ENCODE measurements around the gene EYS. TPM values are rescaled to one million over a fixed set of nuclear protein-coding genes. Genes with fewer than 3 reads are reported as not detected.

EYS gene
- total and polyA plus RNA-seq, 2 of the 8 experiments (the other 6 are each of a cell fraction or from before 2014, with no cell fraction given): 0.05 to 0.13 TPM

GRCh38 chr6:64860203-64860602 is 846.8 kb downstream of the EYS start:
- Histone ChIP-seq H3K4me2 (ENCODE audit: insufficient read depth in 1 of 2, low read depth in 2 of 2, low read length in 2 of 2) (no peak overlapping the region), H3K9ac (replicated peaks in 1 of 4; ENCODE audit: extremely low read depth in 1 of 4, low read depth in 3 of 4, low read length in 3 of 4) (no peak overlapping the region), H2BK15ac (ENCODE audit: low read length) (no peak overlapping the region), H3K4me1 (replicated peaks in 1 of 4; ENCODE audit: control insufficient read depth in 3 of 4, insufficient read depth in 4 of 4, low read length in 3 of 4) (no peaks in the 10 kb centered on the region), H2BK12ac (ENCODE audit: low read depth, low read length) (no peak overlapping the region), H3K27ac (ENCODE audit: low read depth, low read length) (no peak overlapping the region), H3K56ac (replicated peaks; ENCODE audit: insufficient read length, low read depth, low read length) (no peak overlapping the region), H2BK5ac (ENCODE audit: low read depth, low read length) (no peak overlapping the region), H2BK20ac (ENCODE audit: low read length) (no peak overlapping the region), H3K4ac (replicated peaks; ENCODE audit: insufficient read length, low read depth, low read length) (no peak overlapping the region), H3K9me3 (ENCODE audit: insufficient read depth in 2 of 2, low read depth in 1 of 2, low read length in 1 of 2) (peaks cover 0 to 3% of the 10 kb centered on the region in 2 experiments; a peak in 1 of 4 replicates), H2AFZ (ENCODE audit: low read length) (no peak overlapping the region), H3K14ac (ENCODE audit: insufficient read length) (no peak overlapping the region), H3K23ac (ENCODE audit: insufficient read length) (no peak overlapping the region), H4K8ac (ENCODE audit: extremely low read depth, insufficient read depth, low read length) (no peak overlapping the region), H4K91ac (replicated peaks; ENCODE audit: insufficient read length, low read length) (no peak overlapping the region), H3K23me2 (ENCODE audit: low read depth, low read length) (no peaks in the 10 kb centered on the region; the same call in 1 of the 2 replicates), H3K36me3 (ENCODE audit: control insufficient read depth in 2 of 4, insufficient read depth in 4 of 4, low read length in 3 of 4) (no peaks in the 10 kb centered on the region), H4K5ac (ENCODE audit: insufficient read length, low read depth, low read length) (no peak overlapping the region), H3K79me1 (ENCODE audit: low read depth, low read length) (no peaks in the 10 kb centered on the region), H3K27me3 (replicated peaks in 1 of 4; ENCODE audit: control insufficient read depth in 3 of 4, extremely low read depth in 1 of 4, insufficient read depth in 3 of 4, low read length in 3 of 4) (no peaks in the 10 kb centered on the region), H3K4me3 (ENCODE audit: extremely low read depth in 1 of 4, insufficient read depth in 2 of 4, low read depth in 3 of 4, low read length in 4 of 4) (no peak overlapping the region), H3K18ac (ENCODE audit: extremely low read depth, low read length) (no peak overlapping the region), H2AK5ac (ENCODE audit: low read depth, low read length) (no peak overlapping the region), H4K20me1 (replicated peaks in 1 of 2; ENCODE audit: control insufficient read depth in 1 of 2, insufficient read depth in 2 of 2, low read length in 2 of 2) (no peaks in the 10 kb centered on the region), H3K79me2 (ENCODE audit: control insufficient read depth in 1 of 2, insufficient read depth in 2 of 2, low read length in 2 of 2) (no peaks in the 10 kb centered on the region), H2BK120ac (replicated peaks; ENCODE audit: low read depth, low read length) (no peak overlapping the region)
- ChIA-PET POLR2A (ENCODE audit: partially characterized antibody) (no interaction called here), CTCF (ENCODE audit: partially characterized antibody) (no interaction called here)
- no peak for TF ChIP-seq JUN (IDR thresholded peaks at IDR 0.05; ENCODE audit: low read depth, low read length)
- no peak for TF ChIP-seq BCL11A (IDR thresholded peaks at IDR 0.05; ENCODE audit: low read depth in 2 of 2, low read length in 2 of 2)
- no peak for TF ChIP-seq GABPA (IDR thresholded peaks at IDR 0.05; ENCODE audit: borderline replicate concordance, insufficient read depth, low read length)
- no peak for TF ChIP-seq SP4 (IDR thresholded peaks at IDR 0.05; ENCODE audit: low read length)
- no peak for TF ChIP-seq SRF (IDR thresholded peaks at IDR 0.05; ENCODE audit: low read depth, low read length)
- TF ChIP-seq HDAC6 (IDR thresholded peaks at IDR 0.05; ENCODE audit: low read depth, low read length): no peak
- no peak for FAIRE-seq
- WGBS, 2 experiments (ENCODE audit: extremely low coverage in 1 of 2, insufficient coverage in 1 of 2, insufficient read length in 1 of 2, insufficient replicate concordance in 2 of 2, low coverage in 1 of 2, low lambda C conversion rate in 2 of 2, missing lambda C conversion rate in 1 of 2): 100% methylated on average over 2 of the region's 2 CpGs; no CpG with 5 or more reads in 1 of the 2 experiments
- no peak for DNase-seq (ENCODE audit: low read depth in 1 of 2, low spot score in 2 of 2)

All from H1 (cell line).